Measurements from ENCODE around the gene ALDH7A1. TPM values are rescaled to one million over a fixed set of nuclear protein-coding genes. Genes with fewer than 3 reads are reported as not detected.
"Not testable (repeated sequence)": the region's sequence is repeated elsewhere in the genome, so short reads cannot be mapped to it uniquely, and the experiment has no call there.

ALDH7A1 gene
- polyA plus RNA-seq (2012; ENCODE audit: missing spikeins): 1.1 TPM

- DNase-seq (ENCODE audit: insufficient read length) (peak; percentile 23), FAIRE-seq (peak; percentile 14)
- TF ChIP-seq TAF1 (IDR thresholded peaks at IDR 0.05; ENCODE audit: borderline replicate concordance, low read depth, low read length) (no peak), POLR2A (IDR thresholded peaks at IDR 0.05; ENCODE audit: low read depth, low read length) (no peak), POLR2AphosphoS5 (IDR thresholded peaks at IDR 0.05; ENCODE audit: low read depth, low read length) (no peak)
Observed at GRCh38 chr5:126594748-126595485, at the start of gene ALDH7A1. Gene ALDH7A1 (minus strand): TSS chr5:126595219. CDS start chr5:126595198, 21 bp downstream.

- FAIRE-seq: peak; percentile 48
- DNase-seq (ENCODE audit: insufficient read length): no peak
- TF ChIP-seq TAF1 (IDR thresholded peaks at IDR 0.05; ENCODE audit: borderline replicate concordance, low read depth, low read length) (no peak), POLR2AphosphoS5 (IDR thresholded peaks at IDR 0.05; ENCODE audit: low read depth, low read length) (no peak), POLR2A (IDR thresholded peaks at IDR 0.05; ENCODE audit: low read depth, low read length) (no peak)
Observed at GRCh38 chr5:126641387-126641786, 46.4 kb upstream of the ALDH7A1 start.

GRCh38 chr5:126640866-126641265 is 45.8 kb upstream of the ALDH7A1 start:
- TF ChIP-seq TAF1 (IDR thresholded peaks at IDR 0.05; ENCODE audit: borderline replicate concordance, low read depth, low read length): no peak
- no peak for TF ChIP-seq POLR2A (IDR thresholded peaks at IDR 0.05; ENCODE audit: low read depth, low read length)
- no peak for TF ChIP-seq POLR2AphosphoS5 (IDR thresholded peaks at IDR 0.05; ENCODE audit: low read depth, low read length)
- DNase-seq (ENCODE audit: insufficient read length): no peak
- FAIRE-seq: peak; percentile 44

GRCh38 chr5:126636956-126637355 is 41.9 kb upstream of the ALDH7A1 start:
- no peak for FAIRE-seq
- TF ChIP-seq TAF1 (IDR thresholded peaks at IDR 0.05; ENCODE audit: borderline replicate concordance, low read depth, low read length) (no peak), POLR2A (IDR thresholded peaks at IDR 0.05; ENCODE audit: low read depth, low read length) (no peak), POLR2AphosphoS5 (IDR thresholded peaks at IDR 0.05; ENCODE audit: low read depth, low read length) (no peak)

GRCh38 chr5:126635585-126635984 is 40.6 kb upstream of the ALDH7A1 start:
- DNase-seq (ENCODE audit: insufficient read length): no peak
- no peak for TF ChIP-seq POLR2A (IDR thresholded peaks at IDR 0.05; ENCODE audit: low read depth, low read length)
- no peak for TF ChIP-seq TAF1 (IDR thresholded peaks at IDR 0.05; ENCODE audit: borderline replicate concordance, low read depth, low read length)
- TF ChIP-seq POLR2AphosphoS5 (IDR thresholded peaks at IDR 0.05; ENCODE audit: low read depth, low read length): no peak
- no peak for FAIRE-seq

More at GRCh38 chr5:126636956-126637355, 41.9 kb upstream of the ALDH7A1 start:
- no peak for DNase-seq (ENCODE audit: insufficient read length)

GRCh38 chr5:126633552-126633951 is 38.5 kb upstream of the ALDH7A1 start:
- no peak for FAIRE-seq

GRCh38 chr5:126631920-126632319 is 36.9 kb upstream of the ALDH7A1 start:
- TF ChIP-seq POLR2A (IDR thresholded peaks at IDR 0.05; ENCODE audit: low read depth, low read length) (no peak), TAF1 (IDR thresholded peaks at IDR 0.05; ENCODE audit: borderline replicate concordance, low read depth, low read length) (no peak), POLR2AphosphoS5 (IDR thresholded peaks at IDR 0.05; ENCODE audit: low read depth, low read length) (no peak)
- no peak for DNase-seq (ENCODE audit: insufficient read length)
- no peak for FAIRE-seq

More at GRCh38 chr5:126633552-126633951, 38.5 kb upstream of the ALDH7A1 start:
- DNase-seq (ENCODE audit: insufficient read length): no peak
- no peak for TF ChIP-seq POLR2A (IDR thresholded peaks at IDR 0.05; ENCODE audit: low read depth, low read length)
- TF ChIP-seq TAF1 (IDR thresholded peaks at IDR 0.05; ENCODE audit: borderline replicate concordance, low read depth, low read length): no peak
- no peak for TF ChIP-seq POLR2AphosphoS5 (IDR thresholded peaks at IDR 0.05; ENCODE audit: low read depth, low read length)

- FAIRE-seq (no peak), DNase-seq (ENCODE audit: insufficient read length) (no peak)
- no peak for TF ChIP-seq TAF1 (IDR thresholded peaks at IDR 0.05; ENCODE audit: borderline replicate concordance, low read depth, low read length)
- TF ChIP-seq POLR2A (IDR thresholded peaks at IDR 0.05; ENCODE audit: low read depth, low read length): no peak
- no peak for TF ChIP-seq POLR2AphosphoS5 (IDR thresholded peaks at IDR 0.05; ENCODE audit: low read depth, low read length)
Observed at GRCh38 chr5:126628102-126628501, 33.1 kb upstream of the ALDH7A1 start.

- DNase-seq (ENCODE audit: insufficient read length): no peak
- TF ChIP-seq POLR2AphosphoS5 (IDR thresholded peaks at IDR 0.05; ENCODE audit: low read depth, low read length) (no peak), TAF1 (IDR thresholded peaks at IDR 0.05; ENCODE audit: borderline replicate concordance, low read depth, low read length) (no peak)
- FAIRE-seq: no peak
Observed at GRCh38 chr5:126624534-126624933, 29.5 kb upstream of the ALDH7A1 start.

GRCh38 chr5:126619781-126620180 is 24.8 kb upstream of the ALDH7A1 start:
- TF ChIP-seq TAF1 (IDR thresholded peaks at IDR 0.05; ENCODE audit: borderline replicate concordance, low read depth, low read length): no peak
- no peak for TF ChIP-seq POLR2AphosphoS5 (IDR thresholded peaks at IDR 0.05; ENCODE audit: low read depth, low read length)
- no peak for DNase-seq (ENCODE audit: insufficient read length)
- no peak for FAIRE-seq

GRCh38 chr5:126617603-126618002 is 22.6 kb upstream of the ALDH7A1 start:
- not testable (repeated sequence) for DNase-seq (ENCODE audit: insufficient read length); FAIRE-seq

- TF ChIP-seq TAF1 (IDR thresholded peaks at IDR 0.05; ENCODE audit: borderline replicate concordance, low read depth, low read length) (no peak), POLR2A (IDR thresholded peaks at IDR 0.05; ENCODE audit: low read depth, low read length) (no peak), POLR2AphosphoS5 (IDR thresholded peaks at IDR 0.05; ENCODE audit: low read depth, low read length) (no peak)
- DNase-seq (ENCODE audit: insufficient read length) (peak; percentile 18), FAIRE-seq (peak; percentile 79)
Observed at GRCh38 chr5:126615286-126615685, 20.3 kb upstream of the ALDH7A1 start.

All from GM12892 (cell line).